D721Med (cell line): ENCODE measurements around the gene SOBP.

ENCODE experiments used
- DNase-seq: peaks from one replicate; pipeline ENCODE4 v3.0.0; 2011; ENCODE audit warnings: low spot score; ENCODE audit not compliant: insufficient read length
- FAIRE-seq: peaks from 2 replicates; lab custom pipeline; 2011; peaks lifted over from hg19 to GRCh38; lab: Jason Lieb, UNC
- CTCF ChIP-seq: IDR thresholded peaks from 2 replicates; pipeline ENCODE4 v1.5.1; 2012; ENCODE audit warnings: mild to moderate bottlenecking, control low read depth; ENCODE audit not compliant: insufficient read depth; ENCODE audit errors: missing control alignments

SOBP gene

GRCh38 chr6:107699697-107700325 lies 209.9 kb downstream of the SOBP start:
- no peak for TF ChIP-seq CTCF
- FAIRE-seq: no peak

GRCh38 chr6:107703606-107704005 lies 213.7 kb downstream of the SOBP start:
- no peak for TF ChIP-seq CTCF
- no peak for FAIRE-seq

More at GRCh38 chr6:107699697-107700325, 209.9 kb downstream of the SOBP start:
- no peak for DNase-seq

GRCh38 chr6:107704347-107705013 lies 214.6 kb downstream of the SOBP start:
- FAIRE-seq (peak; percentile 6), DNase-seq (no peak)
- peak; percentile 74 for TF ChIP-seq CTCF

More at GRCh38 chr6:107703606-107704005, 213.7 kb downstream of the SOBP start:
- DNase-seq: no peak

GRCh38 chr6:107706516-107707115 lies 216.7 kb downstream of the SOBP start:
- FAIRE-seq: peak; percentile 90
- TF ChIP-seq CTCF: no peak

GRCh38 chr6:107707346-107708275 lies 217.7 kb downstream of the SOBP start:
- TF ChIP-seq CTCF: no peak
- FAIRE-seq (no peak), DNase-seq (no peak)

More at GRCh38 chr6:107706516-107707115, 216.7 kb downstream of the SOBP start:
- peak; percentile 64 for DNase-seq

- FAIRE-seq: no peak
- TF ChIP-seq CTCF: no peak
- DNase-seq: no peak
These were observed 218.5 kb downstream of the SOBP start for GRCh38 chr6:107708435-107708834.
